Large intestine (tissue), 3 donors: ENCODE results near the gene SEMA4G. TPM values are rescaled to one million over a fixed set of nuclear protein-coding genes. Genes with fewer than 3 reads are reported as not detected.

ENCODE experiments used
- DNase-seq, 2 donors: peaks; one replicate each; pipeline versions ENCODE4 v3.0.0 to v3.0.0-alpha.2; 2013
- H3K27ac ChIP-seq: one replicate; pipeline ENCODE4 v1.5.1; 2013; ENCODE audit warnings: low read length
- H3K27me3 ChIP-seq: 2 replicates; pipeline ENCODE4 v1.6.1; 2013; ENCODE audit warnings: low read length; ENCODE audit not compliant: control insufficient read depth, insufficient read depth
- H3K36me3 ChIP-seq: 2 replicates; pipeline ENCODE4 v1.6.1; 2013; ENCODE audit warnings: low read length; ENCODE audit not compliant: control insufficient read depth, insufficient read depth
- H3K4me1 ChIP-seq: one replicate; pipeline ENCODE4 v1.6.1; 2013; ENCODE audit warnings: low read length; ENCODE audit not compliant: control insufficient read depth, insufficient read depth
- H3K4me3 ChIP-seq: one replicate; pipeline ENCODE4 v1.5.1; 2013; ENCODE audit warnings: low read length
- H3K9me3 ChIP-seq: one replicate; pipeline ENCODE4 v1.6.1; 2013; ENCODE audit warnings: mild to moderate bottlenecking, low read depth, low read length, moderate library complexity; ENCODE audit not compliant: control insufficient read depth
- WGBS: methylation state at CpG from one replicate; pipeline ENCODE4 v1.1.5; 2013; ENCODE audit warnings: low lambda C conversion rate; ENCODE audit not compliant: insufficient coverage; 5-methylcytosine and 5-hydroxymethylcytosine counted together
- polyA plus RNA-seq: library from polyadenylated mRNA; unstranded; fragments of 120-200 nt; gene quantifications from one replicate; pipeline ENCODE4 v1.2.1, GENCODE V29; 2013

The SEMA4G gene
- polyA plus RNA-seq, 1 donor, result 121 TPM

DNA sequence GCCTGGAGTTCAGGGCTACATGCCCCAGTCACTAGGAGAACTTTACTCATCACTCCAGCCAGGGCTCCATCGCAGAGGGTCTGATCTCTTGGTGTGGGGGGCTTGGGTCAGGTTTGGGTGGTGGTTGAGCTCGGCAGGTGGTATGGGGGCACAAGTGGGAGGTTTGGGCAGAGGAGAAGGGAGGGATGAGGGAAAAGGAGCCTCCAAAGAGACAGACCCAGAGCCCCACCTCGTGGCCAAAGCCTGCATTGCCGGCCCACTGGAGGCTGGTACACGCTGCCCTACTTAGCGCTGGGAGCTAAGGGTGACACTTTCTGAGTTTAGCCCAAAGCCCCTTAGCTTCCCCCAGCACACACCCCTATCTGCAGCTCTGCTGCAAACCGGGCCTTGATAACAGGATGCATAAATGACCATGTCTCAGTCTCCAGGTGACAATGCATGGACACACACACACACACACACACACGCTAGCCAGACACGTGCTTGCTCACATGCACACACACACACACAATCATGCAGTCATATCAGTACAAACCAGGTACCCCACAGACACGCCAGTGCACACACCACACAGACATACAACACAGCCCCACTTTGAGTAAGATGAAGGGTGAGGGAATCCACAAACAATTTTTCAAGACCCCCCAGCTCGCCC, 45.1 kb downstream of the SEMA4G start:
- H3K9me3 ChIP-seq, result no peaks in the 10 kb centered on the region
- H3K27ac ChIP-seq, result no peak overlapping the region
- H3K36me3 ChIP-seq, result peaks cover 3% of the 10 kb centered on the region
- H3K4me3 ChIP-seq, result no peak overlapping the region
- H3K27me3 ChIP-seq, result peaks cover 4% of the 10 kb centered on the region
- no CpG with 5 or more reads among the region's 11 CpGs for WGBS
- H3K4me1 ChIP-seq, result peaks cover 29% of the 10 kb centered on the region
- peak in 1 of 2 donors; percentile 60 for DNase-seq

DNA sequence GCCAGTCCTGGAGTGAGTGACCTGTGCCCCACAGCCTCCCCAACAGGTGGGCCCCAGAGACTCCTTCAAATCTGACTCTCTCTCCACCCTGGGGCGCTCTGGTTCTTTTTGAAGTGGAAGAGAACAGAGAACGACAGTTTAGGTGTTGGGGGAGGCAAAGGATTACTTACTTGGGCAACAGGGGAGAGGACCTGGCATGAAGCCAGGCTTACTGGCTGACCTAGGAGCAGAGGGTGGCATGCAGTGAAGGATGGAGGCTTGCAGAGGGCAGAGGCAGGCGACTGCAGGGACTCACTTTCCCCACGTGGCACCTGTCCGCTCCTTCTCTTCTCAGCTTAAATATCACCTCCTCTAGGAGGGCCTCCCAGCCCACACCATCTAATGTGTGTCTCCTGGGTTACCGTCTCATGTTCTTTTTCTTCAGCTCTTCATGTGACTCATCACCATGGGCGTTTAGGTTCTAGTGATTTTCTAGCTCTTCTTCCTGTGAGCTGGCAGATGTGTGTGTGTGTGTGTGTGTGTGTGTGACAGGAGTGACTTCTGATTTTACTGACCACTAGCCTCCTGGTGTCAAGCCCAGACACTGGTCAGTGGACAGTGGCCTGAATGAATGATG, 45.8 kb downstream of the SEMA4G start:
- Histone ChIP-seq H3K4me1 (peaks cover 29% of the 10 kb centered on the region), H3K4me3 (no peak overlapping the region), H3K36me3 (peaks cover 3% of the 10 kb centered on the region), H3K27me3 (peaks cover 4% of the 10 kb centered on the region), H3K27ac (no peak overlapping the region), H3K9me3 (no peaks in the 10 kb centered on the region)
- 100% methylated on average over 2 of the region's 7 CpGs for WGBS
- DNase-seq, result no peak

DNA sequence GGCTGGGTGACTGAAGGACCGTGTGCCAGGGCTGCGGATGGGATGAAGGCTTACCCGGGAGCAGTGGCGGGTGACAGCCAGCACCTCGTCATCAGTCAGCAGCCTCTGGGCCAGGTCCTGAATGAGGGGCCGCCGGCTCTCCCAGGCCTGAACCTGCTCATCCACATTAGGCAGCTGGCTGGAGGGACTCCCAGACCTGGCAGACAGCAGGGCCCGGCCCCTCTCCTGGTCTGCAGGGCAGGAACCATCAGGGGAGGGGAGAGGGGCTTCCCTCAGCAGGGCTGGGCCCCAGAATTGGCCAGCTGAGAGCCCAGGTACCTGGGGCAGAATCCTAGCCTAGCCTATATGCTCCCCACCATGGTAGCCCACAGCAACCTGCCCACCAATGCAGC, 46.3 kb downstream of the SEMA4G start:
- Histone ChIP-seq H3K4me1 (peaks cover 29% of the 10 kb centered on the region), H3K27me3 (peaks cover 4% of the 10 kb centered on the region), H3K4me3 (no peak overlapping the region), H3K9me3 (no peaks in the 10 kb centered on the region), H3K27ac (no peak overlapping the region), H3K36me3 (peaks cover 4% of the 10 kb centered on the region)
- DNase-seq, result no peak
- no CpG with 5 or more reads among the region's 8 CpGs for WGBS

DNA sequence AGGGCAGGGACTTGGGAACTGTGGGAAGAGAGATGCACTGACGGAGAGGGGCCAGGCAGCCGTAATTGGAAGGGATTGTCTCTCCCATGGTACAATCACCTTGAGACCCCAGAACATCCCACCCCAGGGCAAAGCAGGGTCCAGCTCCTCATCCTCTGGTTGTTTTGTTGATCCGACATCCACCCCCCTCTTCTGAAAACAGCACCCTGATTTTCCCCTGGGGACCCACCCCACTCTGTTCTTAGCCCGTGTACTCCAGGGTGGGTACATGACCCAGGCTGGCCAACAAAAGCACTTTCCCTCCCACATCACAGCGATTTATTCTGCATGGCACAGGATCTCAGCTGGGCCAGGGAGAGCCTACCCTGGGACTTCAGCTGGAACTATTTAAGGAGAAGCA, 47.5 kb downstream of the SEMA4G start:
- H3K9me3 ChIP-seq, result no peaks in the 10 kb centered on the region
- no peak for DNase-seq
- peaks cover 6% of the 10 kb centered on the region for H3K36me3 ChIP-seq
- no peak overlapping the region for H3K4me3 ChIP-seq
- no peak overlapping the region for H3K27ac ChIP-seq
- peaks cover 29% of the 10 kb centered on the region for H3K4me1 ChIP-seq
- peaks cover 4% of the 10 kb centered on the region for H3K27me3 ChIP-seq
- 100% methylated on average over 1 of the region's 5 CpGs for WGBS

DNA sequence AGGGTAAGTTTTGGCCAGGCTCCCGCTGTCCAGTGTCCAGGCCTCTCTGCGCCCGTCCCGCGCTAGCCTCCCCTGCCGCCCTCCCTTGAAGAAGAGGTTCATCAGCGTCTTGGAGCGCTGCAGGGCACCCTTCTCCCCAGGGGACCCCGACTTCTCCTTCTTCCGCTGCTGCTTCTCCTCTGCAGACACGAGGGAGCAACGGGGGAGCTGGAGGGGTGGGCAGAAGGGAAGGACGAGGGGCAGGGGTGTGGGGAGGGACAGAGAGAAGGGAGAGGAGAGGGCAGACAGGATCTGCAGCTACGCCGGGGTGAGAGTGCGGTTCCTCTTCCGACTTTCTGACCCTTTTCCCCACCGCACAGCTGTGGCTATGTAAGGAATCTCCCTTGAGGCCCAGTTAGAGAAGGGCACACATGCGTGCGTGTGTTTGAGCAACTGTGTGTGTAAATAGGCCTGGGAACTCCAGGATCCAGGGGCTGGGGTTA, 48.9 kb downstream of the SEMA4G start:
- Histone ChIP-seq H3K27me3 (peaks cover 4% of the 10 kb centered on the region), H3K27ac (no peak overlapping the region), H3K9me3 (no peaks in the 10 kb centered on the region), H3K36me3 (peaks cover 11% of the 10 kb centered on the region), H3K4me3 (no peak overlapping the region), H3K4me1 (peaks cover 21% of the 10 kb centered on the region)
- no CpG with 5 or more reads among the region's 20 CpGs for WGBS
- DNase-seq, result no peak

DNA sequence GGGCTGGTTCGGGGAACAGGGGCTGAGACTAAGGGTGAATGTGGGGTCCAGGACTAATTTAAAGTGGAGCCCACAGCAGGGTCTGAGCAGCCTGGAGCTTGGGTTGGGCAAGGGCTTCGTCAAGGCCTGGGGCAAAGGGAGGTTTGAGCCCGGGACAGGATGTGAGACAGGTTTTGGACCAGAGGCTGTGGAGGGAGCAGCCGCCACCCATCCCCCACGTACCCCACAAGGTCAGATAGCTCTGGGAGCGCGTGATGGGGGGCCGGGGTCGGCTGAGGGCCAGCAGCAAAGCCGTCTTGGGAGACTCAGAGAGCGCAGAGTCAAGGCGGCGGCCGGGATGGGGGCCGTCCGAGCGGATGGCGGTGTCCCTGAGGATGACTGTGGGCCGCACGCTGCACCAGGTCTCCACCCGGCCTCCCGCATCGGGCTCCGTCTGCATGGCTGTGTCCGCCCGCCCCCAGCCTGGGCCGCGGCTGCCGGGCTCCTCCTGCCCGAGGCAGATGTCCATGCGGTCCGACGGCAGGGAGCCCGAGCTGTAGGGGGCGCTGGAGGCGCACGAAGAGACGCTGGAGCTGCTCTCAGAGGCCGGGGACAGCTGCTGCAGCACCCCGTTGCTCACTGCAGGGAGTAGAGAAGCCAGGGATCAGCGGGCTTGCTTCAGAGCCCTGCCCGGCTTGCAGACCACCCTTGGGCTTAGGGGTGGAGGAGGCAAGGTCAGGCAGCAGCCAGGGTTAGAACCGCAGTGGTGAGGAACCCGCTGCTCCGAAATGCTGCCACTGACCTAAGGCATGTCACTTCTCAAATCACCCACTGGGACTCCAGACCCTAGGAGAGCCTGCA, 49.5 kb downstream of the SEMA4G start:
- DNase-seq, result peak; percentile 81 to 82
- Histone ChIP-seq H3K4me1 (peaks cover 16% of the 10 kb centered on the region), H3K4me3 (no peak overlapping the region), H3K36me3 (peaks cover 17% of the 10 kb centered on the region), H3K9me3 (no peaks in the 10 kb centered on the region), H3K27me3 (peaks cover 4% of the 10 kb centered on the region), H3K27ac (no peak overlapping the region)
- no CpG with 5 or more reads among the region's 45 CpGs for WGBS

Other genes with a start within 250 kb of the SEMA4G start
- 0.06 TPM for gene PAX2, start 223.9 kb upstream of the SEMA4G start, polyA plus RNA-seq
- gene SLF2, start 56.5 kb upstream of the SEMA4G start, polyA plus RNA-seq, result 29.1 TPM
- gene MRPL43, start 18.0 kb downstream of the SEMA4G start, polyA plus RNA-seq, result 83.3 TPM
- gene TWNK, start 18.0 kb downstream of the SEMA4G start, polyA plus RNA-seq, result 9.8 TPM
- 56.8 TPM for gene LZTS2, start 30.3 kb downstream of the SEMA4G start, polyA plus RNA-seq
- 95.8 TPM for gene PDZD7, start 61.6 kb downstream of the SEMA4G start, polyA plus RNA-seq
- 274 TPM for gene SFXN3, start 61.7 kb downstream of the SEMA4G start, polyA plus RNA-seq
- gene KAZALD1, start 92.5 kb downstream of the SEMA4G start, polyA plus RNA-seq, result 29.0 TPM
- 0.57 TPM for gene TLX1, start 161.8 kb downstream of the SEMA4G start, polyA plus RNA-seq